ENCODE results near the gene PHF21B.
"Not testable (repeated sequence)": the region's sequence is repeated elsewhere in the genome, so short reads cannot be mapped to it uniquely, and the experiment has no call there.

The PHF21B gene

DNA sequence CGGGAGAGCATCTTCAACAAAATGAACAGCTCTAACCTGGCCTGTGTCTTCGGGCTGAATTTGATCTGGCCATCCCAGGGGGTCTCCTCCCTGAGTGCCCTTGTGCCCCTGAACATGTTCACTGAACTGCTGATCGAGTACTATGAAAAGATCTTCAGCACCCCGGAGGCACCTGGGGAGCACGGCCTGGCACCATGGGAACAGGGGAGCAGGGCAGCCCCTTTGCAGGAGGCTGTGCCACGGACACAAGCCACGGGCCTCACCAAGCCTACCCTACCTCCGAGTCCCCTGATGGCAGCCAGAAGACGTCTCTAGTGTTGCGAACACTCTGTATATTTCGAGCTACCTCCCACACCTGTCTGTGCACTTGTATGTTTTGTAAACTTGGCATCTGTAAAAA is 147.5 kb downstream of the PHF21B start:
- peak overlapping the region in 1 of 21 experiments; percentile 37 for H3K27ac ChIP-seq
- H3K4me3 ChIP-seq: no peak overlapping the region

DNA sequence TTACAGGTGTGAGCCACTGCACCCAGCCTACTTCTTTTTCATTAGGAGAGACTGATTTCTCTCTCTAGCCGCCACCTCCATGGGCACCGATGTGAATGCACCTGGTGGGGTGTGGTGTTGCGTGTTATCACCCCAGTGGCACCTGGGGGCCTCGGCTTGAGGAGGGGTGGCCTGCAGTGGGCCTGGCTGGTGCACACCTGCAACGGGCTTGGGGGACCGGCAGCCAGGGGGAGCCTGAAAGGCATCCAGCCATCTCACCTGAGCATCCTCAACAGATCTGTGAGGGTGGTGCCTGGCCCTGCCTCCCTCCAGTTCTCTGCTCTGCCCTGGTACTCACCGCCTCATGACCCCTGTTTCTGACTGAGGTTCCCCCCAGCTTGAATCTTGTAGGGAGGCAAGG is 148.6 kb downstream of the PHF21B start:
- H3K27ac ChIP-seq: no peak overlapping the region
- H3K4me3 ChIP-seq: no peak overlapping the region

DNA sequence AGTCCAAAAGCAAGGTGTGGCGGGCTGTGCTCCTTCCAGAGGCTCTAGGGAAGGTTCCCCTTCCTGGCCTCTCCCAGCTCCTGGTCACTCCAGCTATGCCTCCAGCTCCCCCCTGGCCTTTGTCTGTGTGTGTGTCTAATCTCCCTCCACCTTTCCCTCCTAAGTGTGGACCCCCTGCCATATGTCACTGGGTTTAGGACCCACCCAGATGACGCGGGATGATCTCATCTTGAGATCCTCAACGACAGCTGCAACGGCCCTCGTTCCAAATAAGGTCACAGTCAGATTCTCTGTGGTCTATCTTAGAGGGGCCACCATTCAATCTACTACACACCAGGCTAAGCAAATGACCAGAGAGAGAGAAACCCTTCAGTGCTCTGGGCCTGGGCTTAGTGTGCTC is 149.5 kb downstream of the PHF21B start:
- Histone ChIP-seq H3K27ac (no peak overlapping the region), H3K4me3 (no peak overlapping the region)

DNA sequence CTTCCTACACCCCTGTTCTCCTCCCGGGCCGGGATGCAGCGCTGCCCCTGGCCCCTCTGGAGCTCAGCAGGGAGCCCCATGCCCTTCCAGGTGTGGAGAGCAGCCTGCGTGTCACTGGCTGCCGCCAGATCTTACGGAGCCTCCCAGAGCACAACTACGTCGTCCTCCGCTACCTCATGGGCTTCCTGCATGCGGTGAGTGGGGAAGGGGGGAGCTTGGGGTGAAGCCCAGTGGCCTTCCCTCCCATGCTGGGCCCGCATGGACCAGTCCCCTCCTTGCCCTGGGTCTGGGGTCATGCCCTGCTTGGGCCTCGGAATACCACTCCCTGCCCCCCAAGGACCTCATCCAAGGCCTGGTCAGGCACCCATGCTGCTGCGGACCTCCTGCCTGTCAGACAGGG is 150.2 kb downstream of the PHF21B start:
- H3K27ac ChIP-seq: no peak overlapping the region
- H3K4me3 ChIP-seq: no peak overlapping the region

DNA sequence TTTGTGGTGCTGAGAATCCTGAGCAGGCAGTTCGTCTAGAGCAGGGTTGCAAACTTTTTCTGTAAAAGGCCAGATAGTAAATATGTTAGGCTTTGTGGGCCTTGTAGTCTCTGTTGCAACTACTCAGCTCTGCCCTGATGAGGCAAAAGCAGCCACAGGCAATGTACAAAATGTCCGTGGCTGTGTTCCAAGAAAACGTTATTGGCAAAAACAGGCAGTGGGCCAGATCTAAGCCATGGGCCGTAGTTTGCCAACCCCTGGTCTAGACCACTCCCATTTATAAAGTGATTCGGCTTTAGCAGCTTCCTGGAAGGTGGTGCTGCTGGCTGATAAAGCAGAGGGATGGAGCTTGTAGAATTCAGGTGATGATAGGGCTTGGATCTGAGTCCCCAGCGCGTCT is 151.0 kb downstream of the PHF21B start:
- not testable (repeated sequence) for H3K4me3 ChIP-seq, H3K27ac ChIP-seq

DNA sequence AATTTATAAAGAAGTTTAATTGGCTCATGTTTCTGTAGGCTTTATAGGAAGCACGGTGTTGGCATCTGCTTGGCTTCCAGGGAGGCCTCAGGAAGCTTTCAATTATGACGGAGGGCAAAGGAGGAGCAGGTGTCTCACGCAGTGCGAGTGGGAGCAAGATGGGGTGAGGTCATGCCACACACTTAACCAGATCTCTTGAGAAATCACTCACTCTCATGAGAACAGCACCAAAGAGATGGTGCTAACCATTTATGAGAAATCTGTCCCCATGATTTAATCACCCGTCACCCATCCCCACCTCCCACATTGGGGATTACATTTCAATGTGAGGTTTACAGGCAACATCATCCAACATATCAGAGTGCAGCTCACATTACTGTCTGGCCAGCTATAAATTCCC is 153.9 kb downstream of the PHF21B start:
- Histone ChIP-seq H3K4me3 (no peak overlapping the region), H3K27ac (no peak overlapping the region)

DNA sequence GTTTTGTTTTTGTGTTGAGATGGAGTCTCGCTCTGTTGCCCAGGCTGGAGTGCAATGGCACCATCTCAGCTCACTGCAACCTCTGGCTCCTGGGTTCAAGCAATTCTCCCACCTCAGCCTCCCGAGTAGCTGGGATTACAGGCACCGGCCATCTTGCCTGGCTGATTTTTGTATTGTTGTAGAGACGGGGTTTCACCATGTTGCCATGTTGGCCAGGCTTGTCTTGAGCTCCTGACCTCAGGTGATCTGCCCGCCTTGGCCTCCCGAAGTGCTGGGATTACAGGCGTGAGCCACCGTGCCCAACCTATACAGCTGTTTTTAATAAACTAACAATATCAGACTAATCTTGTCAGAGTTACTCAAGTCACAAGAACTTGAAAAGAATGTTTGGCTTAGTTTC is 155.2 kb downstream of the PHF21B start:
- H3K27ac ChIP-seq, H3K4me3 ChIP-seq: not testable (repeated sequence)

DNA sequence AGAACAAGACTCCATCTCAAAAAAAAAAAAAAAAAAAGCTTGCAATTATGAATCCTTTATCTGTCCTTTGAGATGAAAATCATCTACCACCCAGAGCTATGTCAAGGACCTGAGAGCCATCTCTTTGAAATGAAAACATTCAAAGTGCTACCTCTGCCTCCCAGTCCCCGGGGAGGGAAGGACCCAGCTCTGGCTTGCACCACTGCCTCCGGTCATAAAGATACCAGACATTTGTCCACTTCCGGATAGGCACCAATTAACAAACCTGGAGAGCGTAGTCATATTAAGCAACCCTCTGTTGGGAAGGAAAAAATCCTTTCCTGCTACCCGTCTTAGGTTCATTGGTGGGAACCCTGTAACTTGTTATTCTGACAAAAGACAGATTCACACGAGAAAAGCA is 158.9 kb downstream of the PHF21B start:
- H3K4me3 ChIP-seq: no peak overlapping the region

DNA sequence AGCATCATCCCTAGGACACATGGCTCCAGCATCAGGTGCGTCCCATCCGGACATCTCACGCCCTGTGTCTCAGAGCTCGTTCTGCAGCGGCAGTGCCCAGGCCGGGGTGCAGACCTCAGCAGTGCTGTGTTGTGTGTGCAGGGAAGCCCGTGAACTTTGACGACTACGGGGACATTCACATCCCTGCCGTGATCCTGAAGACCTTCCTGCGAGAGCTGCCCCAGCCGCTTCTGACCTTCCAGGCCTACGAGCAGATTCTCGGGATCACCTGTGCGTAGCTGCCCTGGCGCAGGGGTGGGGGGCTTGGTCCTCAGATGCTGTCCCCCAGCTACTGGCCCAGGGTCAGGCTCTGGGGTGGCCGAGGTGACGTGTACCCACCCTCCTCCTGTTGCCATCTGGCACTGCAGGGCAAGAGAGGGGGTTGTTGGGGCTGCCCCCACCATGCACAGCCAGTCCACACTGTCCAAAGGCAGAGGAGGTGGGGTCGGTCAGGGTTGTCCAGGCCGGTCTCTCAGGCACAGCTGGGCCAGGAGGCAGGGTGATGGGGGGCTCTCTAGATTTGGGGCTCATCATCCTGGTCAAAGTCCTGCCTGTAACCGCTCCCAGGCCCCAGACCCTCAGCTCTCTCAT is 160.9 kb downstream of the PHF21B start:
- Histone ChIP-seq H3K27ac (no peak overlapping the region), H3K4me3 (no peak overlapping the region)

More for the DNA sequence above, 158.9 kb downstream of the PHF21B start:
- no peak overlapping the region for H3K27ac ChIP-seq

DNA sequence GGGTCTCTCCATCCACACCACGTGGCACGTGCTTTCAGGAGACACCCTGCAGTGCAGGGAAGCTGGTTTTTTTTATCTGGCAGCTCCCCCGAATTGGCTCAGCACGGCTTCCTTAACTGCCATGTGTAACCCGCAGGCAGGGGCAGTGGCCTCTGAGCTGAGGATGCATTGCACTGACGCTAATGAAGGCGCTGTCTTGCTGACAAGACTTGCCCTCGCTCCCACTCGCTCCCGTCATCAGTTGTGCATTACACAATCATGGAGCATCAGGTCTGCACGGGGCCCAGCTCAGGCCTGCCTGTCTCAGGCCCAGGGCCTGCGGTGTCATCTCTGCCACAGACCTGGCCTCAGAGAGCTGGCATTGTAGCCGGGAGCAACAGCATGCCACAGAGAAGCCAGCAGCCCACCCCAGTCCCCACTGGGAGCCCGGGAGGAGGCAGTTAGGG is 161.5 kb downstream of the PHF21B start:
- Histone ChIP-seq H3K4me3 (no peak overlapping the region), H3K27ac (no peak overlapping the region)

DNA sequence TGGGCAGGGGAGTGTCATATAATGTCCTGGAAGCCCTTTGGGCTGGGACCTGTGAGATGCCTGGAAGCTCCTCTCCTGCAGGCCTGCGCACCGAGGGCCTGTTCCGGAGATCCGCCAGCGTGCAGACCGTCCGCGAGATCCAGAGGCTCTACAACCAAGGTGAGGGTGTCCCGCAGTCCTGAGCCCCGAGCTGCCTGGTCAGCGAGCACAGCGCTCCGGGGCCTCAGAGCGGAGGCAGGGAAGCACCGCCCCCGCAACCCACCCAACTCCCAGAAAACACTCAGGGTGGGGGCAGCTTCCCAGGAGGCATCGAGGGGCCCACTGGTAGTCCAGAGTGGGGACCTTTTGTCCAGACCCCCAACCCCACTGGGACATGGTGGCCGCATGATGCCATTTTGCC is 161.9 kb downstream of the PHF21B start:
- no peak overlapping the region for H3K4me3 ChIP-seq
- no peak overlapping the region for H3K27ac ChIP-seq

DNA sequence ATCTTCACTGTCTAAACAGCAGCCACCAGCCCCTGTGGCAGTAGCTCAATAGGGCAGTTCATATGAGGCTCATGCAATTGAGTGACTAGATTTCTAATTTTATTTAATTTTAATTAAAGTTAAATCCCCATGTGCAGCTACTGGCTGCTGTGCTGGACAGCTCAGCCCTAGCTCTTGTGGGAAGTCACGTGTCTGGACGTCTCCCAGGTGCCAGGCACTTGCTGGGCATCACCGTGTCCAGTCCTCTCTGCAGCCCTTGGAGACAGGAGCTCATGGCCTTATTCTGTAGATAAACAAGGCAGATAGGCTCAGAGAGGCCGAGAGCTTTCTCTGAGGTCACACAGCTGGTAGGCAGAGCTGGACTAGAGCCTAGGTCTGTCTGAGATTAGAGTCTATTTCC is 162.4 kb downstream of the PHF21B start:
- no peak overlapping the region for H3K27ac ChIP-seq
- H3K4me3 ChIP-seq: no peak overlapping the region

DNA sequence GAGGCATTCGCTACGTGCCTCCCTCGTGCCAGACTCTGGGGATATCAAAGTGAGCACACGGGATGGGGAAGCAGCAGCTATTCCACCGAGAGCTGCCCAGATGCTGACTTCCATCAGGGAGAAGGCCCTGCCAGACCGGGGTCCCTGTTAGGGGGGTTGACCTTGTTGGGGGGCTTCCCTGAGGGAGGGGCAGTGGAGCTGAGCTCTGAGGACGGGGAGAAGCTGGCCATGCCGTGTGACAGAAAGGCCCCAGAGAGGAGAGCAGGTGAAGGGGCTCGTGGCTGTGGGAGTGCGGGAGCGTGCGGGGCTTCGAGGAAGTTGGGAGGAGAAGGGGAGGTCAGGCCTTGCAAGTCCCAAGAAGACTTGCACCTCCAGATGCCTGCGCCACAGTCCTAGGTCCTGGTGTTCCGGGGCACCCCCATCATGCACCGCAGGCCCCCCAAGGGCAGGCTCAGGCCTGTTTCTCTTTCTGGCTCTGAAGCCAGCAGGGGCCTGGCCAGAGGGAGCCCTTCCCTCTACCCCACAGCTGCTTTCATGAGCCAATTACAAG is 163.0 kb downstream of the PHF21B start:
- no peak overlapping the region for H3K4me3 ChIP-seq
- no peak overlapping the region for H3K27ac ChIP-seq

DNA sequence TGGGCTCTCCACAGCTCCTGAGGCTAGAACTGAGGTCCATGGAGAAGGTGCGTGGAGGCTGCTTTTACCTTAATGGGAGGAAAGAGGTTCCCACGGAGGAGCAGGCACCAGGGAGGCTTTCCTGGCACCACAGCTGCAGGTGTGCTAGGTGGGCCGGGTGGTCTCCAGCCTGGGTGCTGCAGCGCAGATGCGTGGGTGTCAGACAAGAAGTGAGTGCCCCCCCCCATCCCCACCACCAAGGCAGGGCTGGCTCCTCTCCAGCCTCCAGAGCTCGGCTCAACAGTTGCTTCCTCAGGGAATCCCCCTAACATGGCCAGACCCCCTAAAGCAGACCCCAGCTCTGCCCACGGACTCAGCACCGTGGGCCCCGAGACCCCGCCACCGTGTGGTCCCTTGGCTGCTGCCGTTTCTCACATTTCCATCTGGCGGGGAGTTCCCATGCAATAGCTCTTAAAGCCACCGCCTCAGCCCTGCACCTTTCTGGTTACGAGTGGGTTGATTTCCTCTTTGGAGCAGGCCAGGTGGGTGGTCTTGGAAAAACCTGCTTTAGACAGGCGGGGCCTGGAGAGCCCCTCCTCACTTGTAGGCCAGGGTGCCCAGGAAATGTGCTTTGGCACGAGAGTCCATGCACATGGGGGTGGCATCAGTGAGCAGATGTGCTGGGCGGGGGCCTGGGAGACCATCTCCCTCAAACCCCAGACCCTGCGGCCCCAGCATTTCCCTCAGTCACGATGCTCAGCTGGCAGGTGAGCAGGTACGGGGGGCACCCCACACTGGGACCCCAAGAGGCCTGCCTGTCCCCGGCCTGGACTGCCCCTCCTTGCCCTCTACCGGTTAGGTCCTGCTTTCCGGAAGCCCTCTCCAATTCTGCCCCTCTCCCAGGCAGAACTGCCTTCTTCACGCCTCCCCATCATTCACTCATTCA is 163.7 kb downstream of the PHF21B start:
- Histone ChIP-seq H3K4me3 (no peak overlapping the region), H3K27ac (no peak overlapping the region)

DNA sequence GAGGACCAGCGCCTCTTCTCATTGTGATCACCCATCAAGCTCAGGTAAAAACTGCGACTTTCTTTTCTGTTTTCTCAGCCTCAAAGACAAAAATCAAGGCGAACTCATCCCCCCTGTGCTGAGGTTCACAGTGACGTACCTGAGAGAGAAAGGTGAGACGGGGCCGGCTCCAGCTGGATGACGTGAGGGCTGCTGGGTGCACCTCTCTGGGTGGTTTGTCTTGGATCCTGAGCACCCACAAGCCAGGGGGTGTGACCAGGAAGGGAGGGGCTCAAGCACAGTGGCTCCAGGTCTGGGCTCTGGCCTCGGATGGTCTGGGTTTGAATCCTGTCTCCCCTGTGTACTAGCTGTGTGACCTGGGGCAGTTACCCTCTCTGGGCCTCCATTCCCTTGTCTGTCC is 164.6 kb downstream of the PHF21B start:
- H3K27ac ChIP-seq: no peak overlapping the region
- no peak overlapping the region for H3K4me3 ChIP-seq

DNA sequence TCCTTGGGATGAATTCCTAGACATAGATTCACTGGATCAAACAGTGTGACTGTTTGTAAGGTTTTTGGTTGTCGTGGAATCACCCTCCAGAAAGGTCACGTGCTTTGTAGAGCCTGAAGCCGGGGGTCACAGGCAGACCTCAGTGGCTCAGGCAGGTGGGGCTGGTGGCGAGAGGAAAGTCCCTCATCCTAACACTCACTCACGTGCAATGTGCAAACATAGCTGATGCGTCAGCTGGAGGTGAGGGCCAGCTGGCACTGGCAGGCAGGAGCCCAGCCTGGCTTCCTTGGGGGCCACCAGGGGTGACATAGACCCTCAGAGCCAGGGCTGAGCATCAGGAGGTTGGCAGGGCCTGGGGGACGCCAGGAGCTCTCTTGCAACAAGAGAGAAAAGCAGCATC is 167.4 kb downstream of the PHF21B start:
- no peak overlapping the region for H3K27ac ChIP-seq

DNA sequence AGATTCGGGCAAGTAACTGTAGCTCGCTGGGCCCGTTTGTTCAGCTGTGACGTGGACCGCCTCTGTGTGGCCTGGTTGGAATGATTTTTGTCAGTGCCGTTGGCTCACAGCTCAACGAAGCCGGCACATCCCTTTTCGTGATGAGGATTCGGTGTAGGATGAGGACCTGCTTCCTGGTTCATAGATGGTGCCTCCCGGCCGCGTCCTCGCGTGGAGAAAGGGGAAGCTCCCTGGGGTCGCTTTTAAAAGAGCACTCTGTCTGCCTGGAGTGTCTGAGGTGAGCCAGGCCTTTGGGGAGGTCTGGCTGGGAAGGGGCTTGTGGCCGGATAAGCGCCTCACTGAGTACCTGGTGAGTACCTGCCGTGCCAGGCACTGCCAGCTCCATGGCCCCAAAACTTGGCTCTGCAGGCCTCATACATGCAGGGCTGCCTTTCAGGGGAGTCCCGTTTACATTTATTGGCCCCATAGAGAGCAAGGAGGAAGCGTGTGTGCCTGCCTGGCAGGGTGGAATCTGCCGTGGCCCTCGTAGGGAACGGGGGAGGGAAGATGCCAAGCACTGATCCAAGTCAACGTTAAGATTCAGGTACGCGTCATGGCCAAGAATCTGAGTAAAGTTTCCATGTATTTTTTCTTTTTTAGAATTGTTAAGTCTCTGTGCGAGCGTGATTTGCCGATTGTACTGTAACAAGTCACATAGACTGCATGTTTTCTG is 169.0 kb downstream of the PHF21B start:
- H3K4me3 ChIP-seq: no peak overlapping the region

More for the DNA sequence above, 167.4 kb downstream of the PHF21B start:
- no peak overlapping the region for H3K4me3 ChIP-seq

DNA sequence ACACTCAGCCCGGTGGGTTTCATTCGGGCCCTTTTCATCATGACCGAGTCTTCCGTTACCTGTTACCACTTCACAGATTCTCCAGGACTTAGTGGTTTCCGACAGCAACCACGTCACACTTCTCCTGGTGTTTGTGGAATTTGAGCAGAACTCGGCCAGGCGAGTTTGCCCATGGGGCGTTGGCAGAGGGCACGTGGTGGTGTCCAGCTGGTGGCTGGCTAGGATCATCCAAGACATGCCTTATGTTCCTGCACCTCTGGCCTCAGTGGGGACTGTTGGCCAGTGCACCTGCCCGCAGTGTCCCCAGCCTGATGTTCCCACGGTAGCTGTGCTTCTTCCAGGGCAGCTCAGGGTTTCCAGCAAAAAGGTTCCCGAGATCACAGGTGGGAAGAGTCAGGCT is 170.1 kb downstream of the PHF21B start:
- Histone ChIP-seq H3K27ac (no peak overlapping the region), H3K4me3 (no peak overlapping the region)

More for the DNA sequence above, 169.0 kb downstream of the PHF21B start:
- no peak overlapping the region for H3K27ac ChIP-seq

DNA sequence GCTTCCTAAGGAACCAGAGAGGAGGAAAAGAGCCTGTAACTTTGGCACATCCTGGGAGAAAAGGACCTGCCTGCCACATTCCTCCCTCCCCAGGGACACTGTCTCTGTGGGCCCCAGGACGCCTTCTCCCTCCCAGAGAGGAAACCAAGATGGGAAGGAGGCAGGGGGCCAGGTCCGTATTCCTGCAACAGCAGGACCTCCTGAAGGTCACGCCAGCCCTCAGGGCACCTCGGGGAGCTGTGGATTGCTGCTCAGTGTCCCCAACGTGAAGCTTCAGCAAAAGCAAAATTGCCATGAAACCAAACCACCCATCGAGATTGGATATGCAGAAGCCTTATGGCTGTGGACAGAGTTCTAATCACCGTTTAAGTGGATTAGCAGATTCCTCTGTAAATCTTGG is 170.7 kb downstream of the PHF21B start:
- no peak overlapping the region for H3K4me3 ChIP-seq

DNA sequence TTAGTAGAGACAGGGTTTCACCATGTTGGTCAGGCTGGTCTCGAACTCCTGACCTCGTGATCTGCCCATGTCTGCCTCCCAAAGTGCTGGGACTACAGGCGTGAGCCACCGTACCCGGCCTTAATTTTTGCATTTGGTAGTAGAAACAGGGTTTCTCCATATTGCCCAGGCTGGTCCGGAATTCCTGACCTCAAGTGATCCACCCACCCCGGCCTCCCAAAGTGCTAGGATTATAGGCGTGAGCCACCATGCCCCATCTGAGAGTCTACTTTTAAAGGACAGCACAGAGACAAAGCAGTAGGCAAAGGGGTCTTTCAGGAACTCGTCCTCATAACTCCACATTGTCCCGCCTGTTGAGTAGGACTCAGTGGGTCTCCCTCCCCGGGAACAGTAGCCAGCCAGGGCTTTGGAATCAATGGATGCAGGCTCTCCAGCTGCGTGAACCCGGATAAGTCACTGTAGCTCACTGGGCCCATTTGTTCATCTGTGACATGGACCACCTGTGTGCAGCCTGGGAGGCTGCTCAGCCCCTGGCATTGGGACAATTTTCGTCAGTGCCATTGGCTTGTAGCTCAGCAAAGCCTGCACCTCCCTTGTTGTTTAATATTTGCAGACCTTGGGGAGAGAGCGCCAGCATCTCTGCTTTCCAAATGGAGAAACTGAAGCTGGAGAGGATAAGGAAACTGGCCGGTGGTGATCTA is 171.3 kb downstream of the PHF21B start:
- Histone ChIP-seq H3K27ac (no peak overlapping the region), H3K4me3 (no peak overlapping the region)

More for the DNA sequence above, 170.7 kb downstream of the PHF21B start:
- H3K27ac ChIP-seq: no peak overlapping the region
